HG02610 (cell line): Measurements from ENCODE around the gene ITGA6.
A peak's percentile ranks its signal among the peaks of the same experiment; 100 is the strongest.

ENCODE experiments used
- ATAC-seq: cut with Tn5 transposase; IDR thresholded peaks from one replicate; pipeline ENCODE4 v1.9.1; 2021; ENCODE audit warnings: mild to moderate bottlenecking, moderate library complexity; ENCODE audit not compliant: unreplicated experiment

Gene ITGA6

GRCh38 chr2:172439509-172439860, 12.1 kb downstream of the ITGA6 start:
- no peak for ATAC-seq

GRCh38 chr2:172439911-172440310, 12.5 kb downstream of the ITGA6 start:
- ATAC-seq, result no peak

DNA sequence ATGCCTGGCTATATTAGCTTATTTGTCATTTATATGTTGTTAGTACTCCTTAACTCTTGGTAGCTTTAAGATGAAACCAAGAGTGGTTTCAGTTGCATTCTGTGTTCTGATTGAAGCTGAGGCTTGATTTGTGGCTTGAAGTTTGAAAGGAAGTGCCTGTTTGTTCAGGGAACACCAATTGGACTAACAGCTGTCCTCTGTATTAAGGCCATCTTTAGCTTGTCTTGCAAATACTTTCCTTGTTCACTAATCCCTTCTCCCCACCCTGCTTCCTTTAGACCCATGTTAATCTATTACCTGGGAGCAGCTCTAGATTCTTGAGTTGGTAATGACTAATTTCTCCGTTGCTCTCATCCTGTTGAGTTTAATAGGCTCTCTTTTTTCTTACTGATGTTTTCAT, 13.4 kb downstream of the ITGA6 start:
- ATAC-seq, result no peak

DNA sequence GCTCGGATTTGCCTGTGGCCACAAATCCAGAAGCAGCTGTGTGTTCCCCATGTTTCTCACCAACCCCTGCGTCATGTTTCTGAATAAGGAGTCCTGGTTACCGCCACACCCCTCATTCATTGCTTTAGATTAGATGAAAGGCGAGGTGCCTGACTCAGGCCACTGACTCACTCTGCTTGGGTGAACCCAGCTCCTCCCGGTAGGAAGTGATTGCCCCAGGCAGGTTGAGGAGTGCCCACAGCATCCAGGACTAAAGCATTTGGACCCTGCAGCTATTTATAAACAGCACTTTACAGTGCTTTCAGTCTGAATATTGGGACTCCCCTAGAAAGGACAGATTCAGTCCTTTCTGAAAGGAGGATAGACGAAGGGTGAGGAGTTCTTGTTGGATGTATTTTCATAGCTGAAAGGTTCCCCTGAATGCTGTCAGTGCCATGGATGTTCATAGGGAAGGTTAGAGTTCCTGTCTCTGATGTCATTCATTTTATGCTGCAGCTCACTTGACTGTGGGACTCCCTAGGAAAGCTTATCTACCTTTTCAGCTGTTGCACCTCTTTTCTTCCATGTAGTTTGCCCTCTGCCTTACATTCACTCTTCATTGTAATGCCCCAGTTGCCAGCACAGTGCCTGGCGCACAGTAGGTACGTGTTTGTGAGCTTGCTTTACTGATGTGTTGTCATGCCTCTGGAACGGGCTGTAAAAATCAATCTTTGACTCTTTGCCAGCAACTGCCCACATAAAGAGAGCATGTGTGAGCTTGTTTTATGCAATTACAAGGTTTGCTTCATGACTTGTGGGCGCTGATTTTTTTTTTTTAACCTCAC, 14.9 kb downstream of the ITGA6 start:
- ATAC-seq, result no peak

- ATAC-seq, result no peak
Measured at GRCh38 chr2:172445851-172446250, 18.5 kb downstream of the ITGA6 start.

GRCh38 chr2:172446474-172447063, 19.2 kb downstream of the ITGA6 start:
- no peak for ATAC-seq

DNA sequence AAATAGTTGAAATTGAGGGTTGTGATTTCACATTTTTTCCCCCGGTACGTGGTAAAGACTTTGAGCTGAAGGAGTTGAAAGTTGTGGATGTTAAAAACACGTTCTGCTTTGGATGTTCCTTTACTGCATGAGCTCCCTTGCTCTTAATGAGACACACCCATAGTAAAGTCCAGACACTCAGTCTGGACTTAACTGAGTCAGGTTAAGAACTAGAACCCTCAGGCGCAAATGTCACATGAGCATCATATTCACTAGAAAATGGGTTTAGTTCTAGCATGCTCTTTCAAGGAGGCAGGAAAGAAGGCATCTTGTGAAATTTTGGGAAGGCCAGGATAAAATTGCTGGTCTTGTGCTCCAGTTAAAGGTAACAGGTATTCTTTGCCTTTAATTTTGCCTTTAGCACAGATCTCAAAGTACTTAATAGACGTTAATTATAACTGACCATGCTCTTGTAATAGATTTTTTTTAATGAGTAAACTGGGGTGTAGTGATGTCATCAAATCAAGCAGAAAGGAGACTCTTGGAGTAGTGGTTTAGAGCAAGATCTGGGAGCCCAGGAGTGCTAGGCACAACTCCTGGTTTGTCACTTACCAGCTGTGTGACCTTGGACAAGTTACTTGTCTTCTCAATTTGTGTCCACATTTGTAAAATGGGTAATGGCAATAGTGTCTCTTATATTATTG, 20.6 kb downstream of the ITGA6 start:
- ATAC-seq, result no peak

DNA sequence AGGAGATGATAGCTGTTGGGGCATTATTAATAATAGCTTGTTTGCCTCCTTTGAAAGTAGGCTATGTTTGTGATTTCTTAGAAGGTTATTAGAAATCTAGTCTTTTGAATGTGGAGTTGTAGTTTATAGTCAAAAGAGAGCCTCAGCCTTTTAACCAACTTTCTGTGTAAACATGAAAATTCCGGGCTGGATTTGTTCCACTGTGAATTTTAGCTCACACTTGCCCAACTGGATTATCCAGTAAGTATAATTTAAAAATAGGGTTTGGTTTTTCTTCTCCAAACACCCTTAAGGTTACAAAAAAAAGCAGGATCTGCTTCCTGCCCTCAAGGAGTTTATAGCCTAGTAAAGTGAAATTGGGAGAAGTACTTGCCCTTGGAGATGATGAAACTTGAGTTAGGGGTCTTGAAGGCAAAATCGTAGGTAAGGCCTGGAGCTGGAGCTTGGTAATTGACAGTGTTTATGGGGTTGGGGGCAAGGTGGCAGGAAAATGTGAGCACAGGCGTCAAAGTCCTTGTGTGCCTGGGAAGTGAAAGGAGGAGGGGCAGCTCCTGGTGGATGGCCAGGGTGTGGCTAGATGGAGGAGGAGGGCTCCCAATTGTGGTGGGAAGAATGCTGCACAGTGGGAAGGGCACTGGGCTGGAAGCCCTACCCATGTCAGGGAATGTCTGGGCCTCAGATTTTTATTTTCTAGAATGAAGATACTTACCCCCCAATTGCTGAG, 21.3 kb downstream of the ITGA6 start:
- ATAC-seq, result no peak

DNA sequence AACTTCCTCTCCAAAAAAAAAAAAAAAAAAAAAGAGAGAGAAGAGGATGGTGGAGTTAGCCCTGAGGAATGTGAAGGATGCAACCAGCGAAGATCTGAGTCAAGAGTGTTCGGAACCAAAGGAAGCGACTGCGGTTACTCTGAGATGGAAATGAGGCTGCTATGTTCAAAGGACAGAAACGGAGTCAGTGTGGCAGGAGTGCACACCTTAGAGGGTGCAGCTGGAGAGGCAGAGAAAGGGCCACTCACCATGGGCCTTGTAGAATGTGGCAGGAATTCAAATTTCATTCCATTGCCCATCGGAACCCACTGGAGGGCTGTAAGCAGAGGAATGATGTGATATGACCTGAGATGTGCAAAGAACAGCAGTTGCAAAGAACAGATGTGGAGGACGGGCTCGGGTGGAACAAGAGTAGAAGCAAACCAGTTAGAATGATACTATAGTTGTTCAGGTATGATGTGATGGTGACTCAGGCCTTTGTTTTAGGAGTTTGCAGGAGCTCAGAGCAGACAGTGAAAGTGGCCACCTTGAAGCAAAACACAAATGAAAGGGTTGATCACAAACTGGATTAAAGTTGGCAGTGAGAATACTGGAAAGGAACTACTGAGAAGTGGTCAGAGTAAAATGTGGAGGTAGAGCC, 22.6 kb downstream of the ITGA6 start:
- ATAC-seq, result no peak

- ATAC-seq, result no peak
Measured at GRCh38 chr2:172451923-172452322, 24.5 kb downstream of the ITGA6 start.

DNA sequence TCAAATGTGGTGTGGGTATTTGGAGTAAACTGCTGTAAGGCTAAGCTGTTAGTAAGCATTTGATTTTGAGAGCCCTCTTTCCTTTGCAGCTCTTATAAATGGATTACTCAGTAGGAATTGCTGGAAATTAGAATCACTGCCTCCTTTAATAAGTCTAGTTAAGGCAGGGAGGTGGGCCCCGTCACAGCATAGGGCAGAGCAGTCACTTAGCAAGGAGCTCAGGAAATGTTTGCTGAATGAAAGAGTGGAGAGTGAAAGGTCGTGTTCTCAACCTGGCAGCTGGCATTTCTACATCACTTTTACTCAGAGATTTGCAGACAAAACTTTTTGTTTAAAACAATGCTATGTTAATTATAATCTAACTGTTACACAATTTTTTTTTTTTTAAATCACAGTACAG, 25.5 kb downstream of the ITGA6 start:
- ATAC-seq, result no peak

GRCh38 chr2:172454404-172455120, 27.2 kb downstream of the ITGA6 start:
- ATAC-seq, result no peak

GRCh38 chr2:172455121-172455515, 27.7 kb downstream of the ITGA6 start:
- ATAC-seq, result no peak

DNA sequence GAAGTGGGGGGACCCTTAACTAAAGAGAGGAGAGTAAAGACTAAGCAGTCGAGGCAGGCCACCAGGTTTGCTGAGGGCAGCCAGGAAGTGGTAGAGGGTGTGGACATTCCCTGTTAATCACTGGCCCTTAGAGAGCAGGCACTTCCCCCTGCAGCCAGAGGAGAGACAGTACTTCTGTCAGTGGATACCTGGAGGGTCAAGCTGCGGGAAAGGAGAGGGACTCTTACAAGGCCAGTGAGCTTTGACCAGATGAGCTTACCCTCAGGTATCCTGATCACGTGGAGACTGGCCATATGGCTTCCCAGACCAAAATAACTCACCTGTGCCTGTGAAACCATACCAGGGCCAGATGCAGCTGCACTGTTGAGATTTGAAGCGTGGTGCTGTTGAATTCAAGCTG, 28.6 kb downstream of the ITGA6 start:
- ATAC-seq, result no peak

DNA sequence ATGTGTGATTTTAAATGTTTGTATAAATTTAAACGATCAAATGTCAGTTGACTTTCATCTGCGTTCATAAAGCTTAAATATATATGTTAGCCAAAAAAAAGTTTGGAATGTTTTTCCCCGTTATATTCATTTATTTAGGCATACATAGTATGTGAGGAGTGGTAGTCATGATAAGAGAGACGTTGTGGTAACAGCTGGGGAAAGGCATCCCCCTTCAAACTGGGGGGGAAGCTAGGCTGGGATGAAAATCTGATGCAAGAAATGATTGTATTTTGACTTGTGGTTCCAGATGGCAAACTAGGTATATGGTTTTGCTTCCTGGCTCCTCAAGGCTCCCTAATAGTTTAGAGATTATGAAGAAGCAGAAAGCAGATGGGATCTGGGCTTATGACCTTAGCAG, 30.1 kb downstream of the ITGA6 start:
- no peak for ATAC-seq

GRCh38 chr2:172458561-172459124, 31.3 kb downstream of the ITGA6 start:
- ATAC-seq, result no peak

DNA sequence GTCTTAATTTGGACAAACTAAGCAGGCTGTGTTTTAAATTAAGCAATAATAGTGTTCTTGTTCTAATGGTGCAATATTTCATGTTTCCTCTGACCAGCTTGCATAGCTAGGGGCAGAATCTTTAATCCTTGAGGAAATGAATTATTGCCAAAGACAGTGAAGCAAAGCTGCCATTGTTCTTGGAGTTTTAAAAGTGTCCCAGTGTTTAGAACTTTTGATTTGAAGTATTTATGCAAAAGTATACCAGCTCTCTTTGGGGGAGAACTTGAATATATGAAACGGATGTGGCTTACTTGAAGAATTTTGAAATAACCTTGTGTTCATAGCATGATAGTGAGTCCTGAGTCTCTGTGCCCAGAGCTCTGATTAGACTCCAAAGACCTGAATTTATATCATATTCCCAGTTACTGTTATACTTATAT, 33.4 kb downstream of the ITGA6 start:
- ATAC-seq, result no peak

DNA sequence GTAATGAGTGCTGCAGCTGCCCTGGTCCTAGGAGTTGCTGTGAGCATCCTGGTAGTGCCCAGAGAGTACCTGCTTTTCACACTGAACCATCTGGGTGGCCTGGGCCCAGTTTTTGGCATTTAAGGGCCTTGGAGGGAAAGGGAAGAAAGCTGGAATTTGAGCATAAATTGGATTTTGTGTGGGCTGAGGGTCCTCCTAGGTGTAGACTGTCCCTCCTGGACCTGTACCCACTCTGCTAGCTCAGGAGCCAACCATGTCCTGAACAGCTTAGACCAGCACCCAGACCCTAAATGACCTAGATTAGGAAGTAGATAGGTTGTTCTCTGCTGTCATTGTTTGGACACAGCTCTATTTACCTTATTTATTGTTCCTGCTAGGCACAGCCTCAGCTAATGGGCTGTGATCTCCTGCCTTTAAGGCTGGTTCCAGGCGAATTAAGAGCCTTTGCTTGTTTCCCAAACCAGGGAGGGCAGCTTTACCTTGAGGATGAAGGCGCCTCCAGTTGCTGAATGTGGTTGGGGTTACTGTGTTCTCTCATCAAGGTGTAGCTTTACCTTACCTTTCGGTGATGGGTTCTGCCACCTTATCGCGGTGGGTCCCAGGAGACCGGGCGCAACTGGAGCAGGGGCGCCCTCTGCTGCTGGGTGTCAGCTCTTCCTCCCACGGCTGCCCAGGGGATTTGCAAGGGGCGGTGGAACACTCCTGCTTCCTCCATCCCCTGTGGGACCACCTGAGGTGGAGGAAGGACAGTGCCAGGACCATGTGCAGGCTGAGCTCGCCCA, 34.4 kb downstream of the ITGA6 start:
- peak; percentile 40 for ATAC-seq

- no peak for ATAC-seq
Measured at GRCh38 chr2:172462373-172462848, 35.0 kb downstream of the ITGA6 start.
